Lung (tissue), 12 donors: Measurements from ENCODE around the gene PPT2. TPM values are rescaled to one million over a fixed set of nuclear protein-coding genes. Genes with fewer than 3 reads are reported as not detected.

Experiments used
- ATAC-seq: fragments of 200-7000 bp; cut with Tn5 transposase; one replicate; pipeline ENCODE4 v1.9.1; 2020; ENCODE audit warnings: moderate number of reproducible peaks; ENCODE audit not compliant: insufficient read depth, low FRiP score
- DNase-seq, 3 donors: peaks; one replicate each; pipeline ENCODE4 v3.0.0-alpha.2; 2013 to 2017
- H3K27ac ChIP-seq, 2 donors: one replicate each; pipeline ENCODE4 v1.5.1; 2013; ENCODE audit warnings: mild to moderate bottlenecking in 2 of 2, moderate library complexity in 2 of 2, control low read depth in 1 of 2, inconsistent platforms in 1 of 2, low read depth in 1 of 2, low read length in 1 of 2
- H3K27me3 ChIP-seq, 3 donors: one replicate each; pipeline ENCODE4 v1.5.1; 2013; ENCODE audit warnings: low read length in 2 of 3; ENCODE audit not compliant: control insufficient read depth in 3 of 3, insufficient read depth in 3 of 3
- H3K36me3 ChIP-seq, 4 donors: one replicate each; pipeline ENCODE4 v1.5.1; 2013; ENCODE audit warnings: low read length in 4 of 4, mild to moderate bottlenecking in 1 of 4, moderate library complexity in 1 of 4; ENCODE audit not compliant: control insufficient read depth in 4 of 4, insufficient read depth in 4 of 4
- H3K4me1 ChIP-seq, 5 donors: one replicate each; pipeline ENCODE4 v1.5.1; 2013; ENCODE audit warnings: low read length in 5 of 5, mild to moderate bottlenecking in 2 of 5, moderate library complexity in 1 of 5; ENCODE audit not compliant: control insufficient read depth in 5 of 5, insufficient read depth in 5 of 5
- H3K4me3 ChIP-seq: one replicate; pipeline ENCODE4 v1.5.1; 2013; ENCODE audit warnings: mild to moderate bottlenecking, control low read depth, moderate library complexity
- H3K9ac ChIP-seq, 2 donors: one replicate each; pipeline ENCODE4 v1.5.1; 2013; ENCODE audit warnings: low read length in 2 of 2, control low read depth in 1 of 2; ENCODE audit not compliant: insufficient read depth in 1 of 2
- H3K9me3 ChIP-seq, 4 donors: one replicate each; pipeline ENCODE4 v1.5.1; 2013; ENCODE audit warnings: low read length in 3 of 4, mild to moderate bottlenecking in 1 of 4, moderate library complexity in 1 of 4; ENCODE audit not compliant: control insufficient read depth in 4 of 4, insufficient read depth in 3 of 4
- CTCF ChIP-seq: IDR thresholded peaks from 2 replicates; pipeline ENCODE4 v1.5.1; 2012; ENCODE audit warnings: mild to moderate bottlenecking; ENCODE audit errors: control extremely low read depth, extremely low read depth
- WGBS, 2 donors: extraction: QIAGEN DNeasy Blood & Tissue Kit; methylation state at CpG; one replicate each; pipeline ENCODE4 v1.1.7; 2013; 5-methylcytosine and 5-hydroxymethylcytosine counted together
- polyA plus RNA-seq, 2 donors: library from polyadenylated mRNA; stranded (reverse); fragments of 200-250 nt; gene quantifications; one replicate each; pipeline ENCODE4 v1.2.1, GENCODE V29; 2013
- total RNA-seq, 2 donors: library from RNA; depleted of rRNA in 1 of 2; stranded (reverse); fragments of >200 nt in 1 of 2; gene quantifications; one replicate each; pipeline ENCODE4 v1.2.1, GENCODE V29; 2014 to 2021
- donor health status: control.
- donor health status: control.
- donor health status: Bipolar disorder and iron deficiency.
- donor health status: healthy.
- donor health status: DM: yes; HTN: yes; CAD: no.

PPT2 gene
- total and polyA plus RNA-seq, 4 donors, result 5.7 to 212 (median 11.1) TPM

- 87 to 94% methylated on average over 4 of the region's 4 CpGs for WGBS, 2 donors
- ATAC-seq (no peak), DNase-seq (no peak)
- H3K9me3 ChIP-seq, result peaks cover 0 to 2% (median 0%) of the 10 kb centered on the region in 4 donors
- H3K4me3 ChIP-seq, result no peak overlapping the region
- peaks cover 0 to 57% (median 40%) of the 10 kb centered on the region in 3 donors for H3K27me3 ChIP-seq
- peaks cover 0 to 17% (median 7%) of the 10 kb centered on the region in 5 donors for H3K4me1 ChIP-seq
- H3K9ac ChIP-seq, result no peak overlapping the region
- no peaks in the 10 kb centered on the region for H3K36me3 ChIP-seq
- no peak for TF ChIP-seq CTCF
- no peak overlapping the region for H3K27ac ChIP-seq
Observed at GRCh38 chr6:32147401-32148132, 6.4 kb upstream of the PPT2 start.

GRCh38 chr6:32148289-32149091, 5.5 kb upstream of the PPT2 start:
- Histone ChIP-seq H3K36me3 (no peaks in the 10 kb centered on the region), H3K9ac (no peak overlapping the region), H3K27ac (no peak overlapping the region), H3K27me3 (peaks cover 0 to 55% (median 42%) of the 10 kb centered on the region in 3 donors), H3K4me1 (peaks cover 2 to 24% (median 11%) of the 10 kb centered on the region in 5 donors), H3K4me3 (no peak overlapping the region), H3K9me3 (peaks cover 0 to 2% (median 0%) of the 10 kb centered on the region in 4 donors)
- 13 to 33% methylated on average over 39 of the region's 39 CpGs for WGBS, 2 donors
- DNase-seq (peak; percentile 53 to 73 (median 54)), ATAC-seq (peak; percentile 49)
- TF ChIP-seq CTCF, result no peak

- Histone ChIP-seq H3K9me3 (peaks cover 0 to 2% (median 0%) of the 10 kb centered on the region in 4 donors), H3K27me3 (peaks cover 0 to 55% (median 42%) of the 10 kb centered on the region in 3 donors), H3K9ac (no peak overlapping the region), H3K36me3 (no peaks in the 10 kb centered on the region), H3K4me3 (no peak overlapping the region), H3K27ac (no peak overlapping the region), H3K4me1 (peaks cover 2 to 24% (median 11%) of the 10 kb centered on the region in 5 donors)
- no peak for TF ChIP-seq CTCF
- WGBS, 2 donors, result 40 to 49% methylated on average over 47 of the region's 47 CpGs
- DNase-seq (no peak), ATAC-seq (no peak)
Observed at GRCh38 chr6:32149092-32149755, 4.7 kb upstream of the PPT2 start.
